ENCODE measurements around the gene RPS25. TPM values are rescaled to one million over a fixed set of nuclear protein-coding genes. Genes with fewer than 3 reads are reported as not detected.
"Not testable (repeated sequence)": the region's sequence is repeated elsewhere in the genome, so short reads cannot be mapped to it uniquely, and the experiment has no call there.

RPS25 gene
- total and polyA plus RNA-seq, 9 donors = 1,606 to 2,660 (median 1,883) TPM

DNA sequence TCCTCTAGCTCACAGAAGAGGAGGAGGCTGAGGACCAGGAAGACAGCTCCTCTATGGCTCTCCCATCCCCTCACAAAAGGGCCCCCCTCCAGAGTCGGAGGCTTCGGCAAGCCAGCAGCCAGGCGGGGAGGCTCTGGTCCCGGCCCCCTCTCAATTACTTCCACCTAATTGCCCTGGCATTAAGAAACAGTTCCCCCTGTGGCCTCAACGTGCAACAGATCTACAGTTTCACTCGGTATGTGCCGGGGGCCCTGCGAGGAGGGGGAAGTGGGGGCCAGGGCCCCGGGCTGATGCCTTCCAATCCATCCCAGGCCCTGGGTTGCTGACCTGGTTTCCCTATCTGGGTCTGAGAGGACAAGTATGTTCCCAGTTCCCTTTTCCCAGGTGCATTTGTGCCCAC, 38.7 kb downstream of the RPS25 start:
- no peaks in the 10 kb centered on the region for H3K36me3 ChIP-seq (ENCODE audit: control insufficient read depth, insufficient read depth, low read length)
- H3K27ac ChIP-seq (ENCODE audit: low read length) = no peak overlapping the region
- peak; percentile 11 for DNase-seq
- H3K27me3 ChIP-seq (ENCODE audit: control insufficient read depth, insufficient read depth, low read length) = peaks cover 8% of the 10 kb centered on the region
- no CpG with 5 or more reads among the region's 9 CpGs for WGBS (ENCODE audit: insufficient coverage)
- H3K4me3 ChIP-seq (ENCODE audit: low read length) = no peak overlapping the region
- H3K4me1 ChIP-seq (ENCODE audit: control insufficient read depth, insufficient read depth, low read length) = peaks cover 10% of the 10 kb centered on the region
- no peaks in the 10 kb centered on the region for H3K9me3 ChIP-seq (replicated peaks; ENCODE audit: control insufficient read depth, low read depth, low read length)

DNA sequence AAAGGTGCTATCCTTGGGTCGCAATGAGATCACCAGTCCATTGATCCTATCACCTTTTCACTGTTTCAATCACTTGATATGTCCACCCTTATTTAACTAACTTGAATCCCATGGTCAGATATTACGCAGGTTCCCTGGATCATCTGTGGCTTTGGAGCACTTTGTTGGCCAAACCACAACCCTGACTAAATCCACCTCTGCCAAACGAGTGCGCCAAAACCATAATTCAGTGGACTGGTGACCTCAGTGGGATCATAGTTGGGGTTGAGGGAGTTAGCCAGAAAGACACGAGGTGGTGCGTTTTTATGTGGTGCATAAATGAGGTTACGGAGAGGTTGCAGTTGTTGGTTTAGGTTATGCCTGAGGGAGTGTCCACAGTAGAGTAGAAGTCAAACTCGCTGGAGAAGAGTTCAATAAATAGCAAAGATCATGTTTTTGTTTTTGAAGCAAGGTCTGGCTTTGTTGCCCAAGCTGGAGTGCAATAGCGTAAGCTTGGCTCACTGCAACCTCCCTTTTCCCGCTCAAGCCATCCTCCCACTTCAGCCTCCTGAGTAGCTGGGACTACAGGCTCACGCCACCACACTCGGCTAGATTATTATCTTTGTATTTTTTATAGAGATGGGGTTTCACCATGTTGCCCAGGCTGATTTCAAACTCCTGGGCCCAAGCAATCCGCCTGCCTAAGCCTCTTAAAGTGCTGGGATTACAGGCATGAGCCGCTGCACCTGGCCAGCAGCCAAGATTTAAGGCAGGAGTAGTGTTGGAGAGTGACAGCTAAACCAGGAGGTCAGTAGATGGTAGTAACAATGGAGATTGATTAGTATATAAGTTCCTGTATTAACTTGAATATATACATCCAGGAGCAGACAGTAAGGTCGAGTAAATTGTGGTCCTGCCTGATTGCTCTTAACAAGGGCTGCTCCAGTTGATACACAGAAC, 42.1 kb downstream of the RPS25 start:
- Histone ChIP-seq H3K36me3 (ENCODE audit: control insufficient read depth, insufficient read depth, low read length) (no peaks in the 10 kb centered on the region), H3K27ac (ENCODE audit: low read length) (no peak overlapping the region), H3K9me3 (replicated peaks; ENCODE audit: control insufficient read depth, low read depth, low read length) (no peaks in the 10 kb centered on the region), H3K4me1 (ENCODE audit: control insufficient read depth, insufficient read depth, low read length) (peaks cover 10% of the 10 kb centered on the region), H3K4me3 (ENCODE audit: low read length) (no peak overlapping the region), H3K27me3 (ENCODE audit: control insufficient read depth, insufficient read depth, low read length) (peaks cover 16% of the 10 kb centered on the region)
- WGBS (ENCODE audit: insufficient coverage) = 74% methylated on average over 6 of the region's 15 CpGs
- DNase-seq = no peak

DNA sequence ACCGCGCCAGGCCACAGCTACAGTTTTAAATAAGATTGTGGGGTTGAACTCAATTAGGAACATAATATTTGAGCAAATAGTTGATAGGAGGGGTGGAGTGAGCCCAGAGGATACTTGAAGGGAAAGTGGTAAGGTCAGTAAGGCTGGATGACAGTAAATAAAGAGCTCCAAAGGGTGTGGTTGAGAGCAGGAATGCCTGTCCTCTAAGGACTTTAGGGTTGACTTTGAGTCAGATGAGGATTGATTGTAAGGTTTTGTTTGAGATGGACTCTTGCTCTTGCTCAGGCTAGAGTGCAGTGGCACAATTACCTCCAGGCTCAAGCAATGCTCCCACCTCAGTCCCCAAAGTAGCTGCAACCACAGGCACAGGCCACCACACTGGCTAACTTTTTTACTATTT, 44.2 kb downstream of the RPS25 start:
- no peak overlapping the region for H3K27ac ChIP-seq (ENCODE audit: low read length)
- peaks cover 12% of the 10 kb centered on the region for H3K27me3 ChIP-seq (ENCODE audit: control insufficient read depth, insufficient read depth, low read length)
- no peak overlapping the region for H3K4me3 ChIP-seq (ENCODE audit: low read length)
- H3K36me3 ChIP-seq (ENCODE audit: control insufficient read depth, insufficient read depth, low read length) = no peaks in the 10 kb centered on the region
- DNase-seq = no peak
- H3K9me3 ChIP-seq (replicated peaks; ENCODE audit: control insufficient read depth, low read depth, low read length) = no peaks in the 10 kb centered on the region
- WGBS (ENCODE audit: insufficient coverage) = no CpG with 5 or more reads among the region's 2 CpGs
- no peaks in the 10 kb centered on the region for H3K4me1 ChIP-seq (ENCODE audit: control insufficient read depth, insufficient read depth, low read length)

DNA sequence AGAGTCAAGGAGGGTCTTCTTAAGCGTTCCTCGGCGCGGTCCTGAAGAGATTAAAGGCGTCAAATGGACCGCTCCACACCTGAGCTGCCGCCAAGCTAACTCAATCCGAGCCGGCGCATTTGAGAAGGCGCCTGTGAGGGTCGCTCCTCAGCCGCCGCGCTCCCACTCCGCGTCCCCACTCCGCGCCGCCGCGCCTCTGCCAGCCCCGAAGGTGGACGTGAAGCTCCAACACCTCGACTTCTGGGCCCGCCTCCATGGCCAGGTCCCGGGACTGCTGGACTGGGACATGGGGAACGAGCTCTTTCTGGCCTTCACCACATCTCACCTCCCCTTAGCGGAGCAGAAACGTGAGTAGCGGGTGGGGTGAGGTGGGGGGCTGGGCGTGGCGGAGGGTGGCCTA, 46.5 kb downstream of the RPS25 start, which contains the start of gene FOXR1:
TSS of gene FOXR1 (plus strand) at position 116 of the 400 bp plus-strand sequence. CDS start at position 287, 171 bp downstream.
- no peak within 1 kb of the TSS for H3K27ac ChIP-seq (ENCODE audit: low read length)
- DNase-seq = no peak
- H3K4me1 ChIP-seq (ENCODE audit: control insufficient read depth, insufficient read depth, low read length) = no peaks in the 10 kb centered on the region
- no peak within 1 kb of the TSS for H3K4me3 ChIP-seq (ENCODE audit: low read length)
- H3K9me3 ChIP-seq (replicated peaks; ENCODE audit: control insufficient read depth, low read depth, low read length) = no peaks in the 10 kb centered on the region
- WGBS (ENCODE audit: insufficient coverage) = 37% methylated on average over 25 of the region's 33 CpGs
- no peaks in the 10 kb centered on the region for H3K36me3 ChIP-seq (ENCODE audit: control insufficient read depth, insufficient read depth, low read length)
- H3K27me3 ChIP-seq (ENCODE audit: control insufficient read depth, insufficient read depth, low read length) = peaks cover 11% of the 10 kb centered on the region

DNA sequence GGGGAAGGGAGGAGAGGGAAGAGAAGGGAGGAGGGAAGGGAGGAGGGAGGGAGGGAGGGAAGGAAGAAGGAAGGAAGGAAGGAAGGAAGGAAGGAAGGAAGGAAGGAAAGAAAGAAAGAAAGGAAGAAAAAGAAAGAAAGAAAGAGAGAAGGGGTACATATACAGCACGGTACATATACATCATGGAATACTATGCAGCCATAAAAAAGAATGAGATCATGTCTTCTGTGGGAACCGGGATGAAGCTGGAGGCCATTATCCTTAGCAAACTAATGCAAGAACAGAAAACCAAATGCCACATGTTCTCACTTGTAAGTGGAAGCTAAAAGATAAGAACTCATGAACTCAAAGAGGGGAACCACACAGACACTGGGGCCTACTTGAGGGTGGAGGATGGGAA, 48.6 kb downstream of the RPS25 start:
- H3K4me3 ChIP-seq (ENCODE audit: low read length); DNase-seq; H3K27ac ChIP-seq (ENCODE audit: low read length); H3K4me1 ChIP-seq (ENCODE audit: control insufficient read depth, insufficient read depth, low read length); H3K36me3 ChIP-seq (ENCODE audit: control insufficient read depth, insufficient read depth, low read length); H3K9me3 ChIP-seq (replicated peaks; ENCODE audit: control insufficient read depth, low read depth, low read length): not testable (repeated sequence)
- H3K27me3 ChIP-seq (ENCODE audit: control insufficient read depth, insufficient read depth, low read length) = peaks cover 11% of the 10 kb centered on the region
- no CpG with 5 or more reads among the region's 2 CpGs for WGBS (ENCODE audit: insufficient coverage)

Other genes starting within 250 kb of the RPS25 start
- gene DDX6, start 227.2 kb downstream of the RPS25 start, total RNA-seq = 91.4 TPM
- gene DDX6, start 227.2 kb downstream of the RPS25 start, polyA plus RNA-seq (ENCODE audit: insufficient read depth in 1 of 8, insufficient read length in 8 of 8, low replicate concordance in 1 of 8) = 10 to 100 TPM; 56.4 to 89.3 (median 70.5) TPM
- under 0.01 TPM for gene CXCR5, start 134.5 kb downstream of the RPS25 start, total RNA-seq
- gene CXCR5, start 134.5 kb downstream of the RPS25 start, polyA plus RNA-seq (ENCODE audit: insufficient read depth in 1 of 8, insufficient read length in 8 of 8, low replicate concordance in 1 of 8) = under 1 TPM in 2 of 8 donors, not detected in 6; 0.07 to 0.14 TPM
- 24.6 TPM for gene BCL9L, start 92.4 kb downstream of the RPS25 start, total RNA-seq
- gene BCL9L, start 92.4 kb downstream of the RPS25 start, polyA plus RNA-seq (ENCODE audit: insufficient read depth in 1 of 8, insufficient read length in 8 of 8, low replicate concordance in 1 of 8) = 100 to 1,000 TPM in 1 of 8 donors, 10 to 100 TPM in 7; 43.3 to 102 (median 66.8) TPM
- gene UPK2, start 62.0 kb downstream of the RPS25 start, total RNA-seq = 0.09 TPM
- 1 to 10 TPM in 5 of 8 donors, under 1 TPM in 3; 0.65 to 3.5 (median 1.0) TPM for gene UPK2, start 62.0 kb downstream of the RPS25 start, polyA plus RNA-seq (ENCODE audit: insufficient read depth in 1 of 8, insufficient read length in 8 of 8, low replicate concordance in 1 of 8)
- gene FOXR1, start 46.6 kb downstream of the RPS25 start, total RNA-seq = not detected
- not detected for gene FOXR1, start 46.6 kb downstream of the RPS25 start, polyA plus RNA-seq (ENCODE audit: insufficient read depth in 1 of 8, insufficient read length in 8 of 8, low replicate concordance in 1 of 8)
- gene CENATAC, start 20.2 kb downstream of the RPS25 start, total RNA-seq = 17.3 TPM
- gene CENATAC, start 20.2 kb downstream of the RPS25 start, polyA plus RNA-seq (ENCODE audit: insufficient read depth in 1 of 8, insufficient read length in 8 of 8, low replicate concordance in 1 of 8) = 10 to 100 TPM in 5 of 8 donors, 1 to 10 TPM in 3; 8.5 to 25.0 (median 12.5) TPM
- gene TRAPPC4, start 423 bp upstream of the RPS25 start, total RNA-seq = 48.7 TPM
- 10 to 100 TPM; 41.9 to 56.3 (median 46.9) TPM for gene TRAPPC4, start 423 bp upstream of the RPS25 start, polyA plus RNA-seq (ENCODE audit: insufficient read depth in 1 of 8, insufficient read length in 8 of 8, low replicate concordance in 1 of 8)
- gene SLC37A4, start 12.5 kb upstream of the RPS25 start, total RNA-seq = 5.7 TPM
- gene SLC37A4, start 12.5 kb upstream of the RPS25 start, polyA plus RNA-seq (ENCODE audit: insufficient read depth in 1 of 8, insufficient read length in 8 of 8, low replicate concordance in 1 of 8) = 10 to 100 TPM in 6 of 8 donors, 1 to 10 TPM in 2; 8.9 to 18.4 (median 11.1) TPM
- gene HYOU1, start 38.9 kb upstream of the RPS25 start, total RNA-seq = 30.1 TPM
- gene HYOU1, start 38.9 kb upstream of the RPS25 start, polyA plus RNA-seq (ENCODE audit: insufficient read depth in 1 of 8, insufficient read length in 8 of 8, low replicate concordance in 1 of 8) = 10 to 100 TPM; 35.3 to 64.0 (median 47.2) TPM
- gene VPS11, start 49.5 kb upstream of the RPS25 start, total RNA-seq = 19.9 TPM
- 10 to 100 TPM; 29.1 to 32.1 (median 30.3) TPM for gene VPS11, start 49.5 kb upstream of the RPS25 start, polyA plus RNA-seq (ENCODE audit: insufficient read depth in 1 of 8, insufficient read length in 8 of 8, low replicate concordance in 1 of 8)
- gene HMBS, start 66.5 kb upstream of the RPS25 start, total RNA-seq = 3.8 TPM
- gene HMBS, start 66.5 kb upstream of the RPS25 start, polyA plus RNA-seq (ENCODE audit: insufficient read depth in 1 of 8, insufficient read length in 8 of 8, low replicate concordance in 1 of 8) = 10 to 100 TPM; 20.0 to 26.3 (median 22.6) TPM
- 11.8 TPM for gene DPAGT1, start 83.5 kb upstream of the RPS25 start, total RNA-seq
- gene DPAGT1, start 83.5 kb upstream of the RPS25 start, polyA plus RNA-seq (ENCODE audit: insufficient read depth in 1 of 8, insufficient read length in 8 of 8, low replicate concordance in 1 of 8) = 10 to 100 TPM; 23.9 to 35.0 (median 30.4) TPM
- 4.3 TPM for gene C2CD2L, start 89.0 kb upstream of the RPS25 start, total RNA-seq
- gene C2CD2L, start 89.0 kb upstream of the RPS25 start, polyA plus RNA-seq (ENCODE audit: insufficient read depth in 1 of 8, insufficient read length in 8 of 8, low replicate concordance in 1 of 8) = 1 to 10 TPM; 6.6 to 9.4 (median 7.6) TPM
- gene HINFP, start 103.2 kb upstream of the RPS25 start, total RNA-seq = 15.5 TPM
- gene HINFP, start 103.2 kb upstream of the RPS25 start, polyA plus RNA-seq (ENCODE audit: insufficient read depth in 1 of 8, insufficient read length in 8 of 8, low replicate concordance in 1 of 8) = 10 to 100 TPM; 17.0 to 22.8 (median 17.5) TPM
- gene ABCG4, start 130.7 kb upstream of the RPS25 start, total RNA-seq = 0.13 TPM
- under 1 TPM; 0.18 to 0.60 (median 0.28) TPM for gene ABCG4, start 130.7 kb upstream of the RPS25 start, polyA plus RNA-seq (ENCODE audit: insufficient read depth in 1 of 8, insufficient read length in 8 of 8, low replicate concordance in 1 of 8)
- gene NLRX1, start 150.4 kb upstream of the RPS25 start, total RNA-seq = 10.2 TPM
- gene NLRX1, start 150.4 kb upstream of the RPS25 start, polyA plus RNA-seq (ENCODE audit: insufficient read depth in 1 of 8, insufficient read length in 8 of 8, low replicate concordance in 1 of 8) = 10 to 100 TPM; 10.5 to 13.8 (median 11.9) TPM
- gene NHERF4, start 167.1 kb upstream of the RPS25 start, total RNA-seq = 0.09 TPM
- 1 to 10 TPM in 1 of 8 donors, under 1 TPM in 5, not detected in 2; 0.05 to 2.3 (median 0.10) TPM for gene NHERF4, start 167.1 kb upstream of the RPS25 start, polyA plus RNA-seq (ENCODE audit: insufficient read depth in 1 of 8, insufficient read length in 8 of 8, low replicate concordance in 1 of 8)
- gene CBL, start 188.0 kb upstream of the RPS25 start, total RNA-seq = 6.0 TPM
- 10 to 100 TPM in 6 of 8 donors, 1 to 10 TPM in 2; 8.7 to 15.0 (median 11.9) TPM for gene CBL, start 188.0 kb upstream of the RPS25 start, polyA plus RNA-seq (ENCODE audit: insufficient read depth in 1 of 8, insufficient read length in 8 of 8, low replicate concordance in 1 of 8)

Measured in muscle of leg (tissue), 11 donors.